Activated naive CD4-positive, alpha-beta T cell treated with anti-CD3 and anti-CD28 coated beads, Interleukin-2, amount 50 U/mL, for 72 hours (primary cell): Measurements from ENCODE around the gene MBL2. TPM values are rescaled to one million over a fixed set of nuclear protein-coding genes. Genes with fewer than 3 reads are reported as not detected.

Source experiments
- ATAC-seq, 2 donors: fragments of 150-1000 bp; cut with Tn5 transposase; 2 replicates each; pipeline ENCODE4 v1.10.0; 2021; ENCODE audit warnings: mild to moderate bottlenecking in 2 of 2, moderate library complexity in 2 of 2
- DNase-seq, 2 donors: peaks; one replicate each; pipeline ENCODE4 v3.0.0; 2021 to 2022; ENCODE audit warnings: low spot score in 2 of 2
- H3K27ac Mint-ChIP-seq, 2 donors: one replicate each; pipeline ENCODE4 v1.8.0; 2022; ENCODE audit warnings: mild to moderate bottlenecking in 2 of 2, mixed read lengths in 2 of 2
- H3K36me3 Mint-ChIP-seq, 2 donors: one replicate each; pipeline ENCODE4 v1.8.0; 2022; ENCODE audit warnings: mixed read lengths in 2 of 2
- H3K9me3 Mint-ChIP-seq, 2 donors: one replicate each; pipeline ENCODE4 v1.8.0; 2022; ENCODE audit warnings: mixed read lengths in 2 of 2
- total RNA-seq, 2 donors: library from RNA; stranded (reverse); gene quantifications; one replicate each; pipeline ENCODE4 v1.2.3, GENCODE V29; 2022

The MBL2 gene
- total RNA-seq, 2 donors from 2014 or later, result not detected

GRCh38 chr10:52777414-52777813 is 4.8 kb upstream of the MBL2 start:
- no peak overlapping the region for H3K27ac Mint-ChIP-seq
- ATAC-seq (no peak), DNase-seq (no peak)
- no peaks in the 10 kb centered on the region for H3K36me3 Mint-ChIP-seq
- peaks cover 4 to 7% of the 10 kb centered on the region in 2 donors for H3K9me3 Mint-ChIP-seq

GRCh38 chr10:52776471-52776903 is 3.9 kb upstream of the MBL2 start:
- ATAC-seq (no peak), DNase-seq (no peak)
- peaks cover 4 to 7% of the 10 kb centered on the region in 2 donors for H3K9me3 Mint-ChIP-seq
- H3K27ac Mint-ChIP-seq, result no peak overlapping the region
- H3K36me3 Mint-ChIP-seq, result no peaks in the 10 kb centered on the region

GRCh38 chr10:52775132-52775647 is 2.6 kb upstream of the MBL2 start:
- Mint-ChIP-seq H3K36me3 (no peaks in the 10 kb centered on the region), H3K9me3 (peaks cover 4 to 7% of the 10 kb centered on the region in 2 donors), H3K27ac (no peak overlapping the region)
- no peak for DNase-seq
- ATAC-seq, result no peak

GRCh38 chr10:52774600-52775106 is 2.1 kb upstream of the MBL2 start:
- ATAC-seq, result no peak
- Mint-ChIP-seq H3K9me3 (peaks cover 4 to 7% of the 10 kb centered on the region in 2 donors), H3K36me3 (no peaks in the 10 kb centered on the region), H3K27ac (no peak overlapping the region)
- DNase-seq, result no peak

- Mint-ChIP-seq H3K9me3 (peaks cover 4 to 7% of the 10 kb centered on the region in 2 donors), H3K36me3 (no peaks in the 10 kb centered on the region), H3K27ac (no peak overlapping the region)
- DNase-seq, result no peak
- no peak for ATAC-seq
Observed at GRCh38 chr10:52774182-52774581, 1.6 kb upstream of the MBL2 start.

GRCh38 chr10:52771534-52772445 is 794 bp downstream of the MBL2 start:
- H3K9me3 Mint-ChIP-seq, result peaks cover 0 to 7% of the 10 kb centered on the region in 2 donors
- H3K27ac Mint-ChIP-seq, result no peak overlapping the region
- no peak for ATAC-seq

GRCh38 chr10:52770904-52771303 is 1.7 kb downstream of the MBL2 start:
- Mint-ChIP-seq H3K27ac (no peak overlapping the region), H3K36me3 (no peaks in the 10 kb centered on the region), H3K9me3 (peaks cover 0 to 7% of the 10 kb centered on the region in 2 donors)
- ATAC-seq, result no peak
- DNase-seq, result no peak

More at GRCh38 chr10:52771534-52772445, 794 bp downstream of the MBL2 start:
- no peak for DNase-seq
- no peaks in the 10 kb centered on the region for H3K36me3 Mint-ChIP-seq

GRCh38 chr10:52769966-52770365 is 2.6 kb downstream of the MBL2 start:
- Mint-ChIP-seq H3K36me3 (no peaks in the 10 kb centered on the region), H3K9me3 (peaks cover 0 to 7% of the 10 kb centered on the region in 2 donors), H3K27ac (no peak overlapping the region)
- ATAC-seq (no peak), DNase-seq (no peak)

- Mint-ChIP-seq H3K27ac (no peak overlapping the region), H3K36me3 (no peaks in the 10 kb centered on the region), H3K9me3 (peaks cover 0 to 2% of the 10 kb centered on the region in 2 donors)
- DNase-seq (no peak), ATAC-seq (no peak)
Observed at GRCh38 chr10:52768001-52768532, 4.5 kb downstream of the MBL2 start.

GRCh38 chr10:52762088-52762487 is 10.5 kb downstream of the MBL2 start:
- Mint-ChIP-seq H3K9me3 (peaks cover 10 to 14% of the 10 kb centered on the region in 2 donors), H3K36me3 (no peaks in the 10 kb centered on the region), H3K27ac (peak overlapping the region in 1 of 2 donors; percentile 5)
- DNase-seq (no peak), ATAC-seq (no peak)

- ATAC-seq (no peak), DNase-seq (no peak)
- Mint-ChIP-seq H3K36me3 (no peaks in the 10 kb centered on the region), H3K9me3 (peaks cover 17 to 21% of the 10 kb centered on the region in 2 donors), H3K27ac (peak overlapping the region in 1 of 2 donors; percentile 22)
Observed at GRCh38 chr10:52759154-52759553, 13.4 kb downstream of the MBL2 start.

- peaks cover 17 to 21% of the 10 kb centered on the region in 2 donors for H3K9me3 Mint-ChIP-seq
- no peak overlapping the region for H3K27ac Mint-ChIP-seq
- H3K36me3 Mint-ChIP-seq, result no peaks in the 10 kb centered on the region
- DNase-seq (no peak), ATAC-seq (no peak)
Observed at GRCh38 chr10:52758406-52758805, 14.2 kb downstream of the MBL2 start.

- DNase-seq (no peak), ATAC-seq (no peak)
- H3K27ac Mint-ChIP-seq, result no peak overlapping the region
- H3K9me3 Mint-ChIP-seq, result peaks cover 17 to 21% of the 10 kb centered on the region in 2 donors
- no peaks in the 10 kb centered on the region for H3K36me3 Mint-ChIP-seq
Observed at GRCh38 chr10:52757773-52758172, 14.8 kb downstream of the MBL2 start.

GRCh38 chr10:52756966-52757365 is 15.6 kb downstream of the MBL2 start:
- H3K27ac Mint-ChIP-seq, result peak overlapping the region in 1 of 2 donors; percentile 1
- H3K36me3 Mint-ChIP-seq, result peaks cover 0 to 5% of the 10 kb centered on the region in 2 donors
- H3K9me3 Mint-ChIP-seq, result peaks cover 10 to 21% of the 10 kb centered on the region in 2 donors
- ATAC-seq, result no peak
- DNase-seq, result no peak

GRCh38 chr10:52756295-52756694 is 16.3 kb downstream of the MBL2 start:
- Mint-ChIP-seq H3K9me3 (peaks cover 7 to 18% of the 10 kb centered on the region in 2 donors), H3K27ac (no peak overlapping the region), H3K36me3 (peaks cover 0 to 5% of the 10 kb centered on the region in 2 donors)
- DNase-seq (no peak), ATAC-seq (no peak)

GRCh38 chr10:52755297-52756062 is 17.1 kb downstream of the MBL2 start:
- Mint-ChIP-seq H3K36me3 (peaks cover 0 to 5% of the 10 kb centered on the region in 2 donors), H3K27ac (no peak overlapping the region), H3K9me3 (peaks cover 6 to 14% of the 10 kb centered on the region in 2 donors)
- DNase-seq (no peak), ATAC-seq (no peak)
